Upper lobe of right lung (tissue), 1 donor: Measurements from ENCODE around the gene LAMB1. TPM values are rescaled to one million over a fixed set of nuclear protein-coding genes. Genes with fewer than 3 reads are reported as not detected.
"Not testable (repeated sequence)": the region's sequence is repeated elsewhere in the genome, so short reads cannot be mapped to it uniquely, and the experiment has no call there.

Experiments
- ATAC-seq: fragments of 200-7000 bp; cut with Tn5 transposase; one replicate; pipeline ENCODE4 v1.9.1; 2020; ENCODE audit warnings: mild to moderate bottlenecking, moderate library complexity
- DNase-seq: peaks from one replicate; pipeline ENCODE4 v3.0.0-alpha.2; 2020
- H3K27ac ChIP-seq: fragments of 200-600 bp; one replicate; pipeline ENCODE4 v1.8.0; 2022
- H3K27me3 ChIP-seq: fragments of 200-600 bp; one replicate; pipeline ENCODE4 v1.8.0; 2022; ENCODE audit warnings: mild to moderate bottlenecking
- H3K36me3 ChIP-seq: fragments of 200-600 bp; one replicate; pipeline ENCODE4 v1.8.0; 2022
- H3K4me1 ChIP-seq: fragments of 200-600 bp; one replicate; pipeline ENCODE4 v1.8.0; 2022
- H3K4me3 ChIP-seq: fragments of 200-600 bp; one replicate; pipeline ENCODE4 v1.8.0; 2022; ENCODE audit warnings: mild to moderate bottlenecking
- H3K9me3 ChIP-seq: fragments of 200-600 bp; one replicate; pipeline ENCODE4 v1.8.0; 2022
- CTCF ChIP-seq: fragments of 200-600 bp; IDR thresholded peaks from one replicate; pipeline ENCODE4 v1.8.0; 2022; ENCODE audit warnings: antibody characterized with exemption
- intact Hi-C: fragments of 100-400 bp; cut with DNase I; formaldehyde crosslinking; loops from one replicate; pipeline ENCODE4 v1.11.0; 2022
- total RNA-seq: library from RNA; stranded (reverse); fragmentation: NEBNext Ultra II Directional; extraction: Animal tissue kit (Norgen Biotek cat#: 25700); gene quantifications from one replicate; pipeline ENCODE4 v1.2.1, GENCODE V29; 2021
- donor health status: DM: no; HTN: yes; CAD: no; lungs with severe emphysema.

LAMB1 gene
- total RNA-seq, 1 donor from 2014 or later: 156 TPM

GRCh38 chr7:107890493-107890961 lies 112.4 kb downstream of the LAMB1 start:
- intact Hi-C loops: no loop called here
- no peak for DNase-seq
- ATAC-seq: no peak
- H3K27ac ChIP-seq: peak overlapping the region; percentile 96
- TF ChIP-seq CTCF: no peak
- H3K4me1 ChIP-seq: peaks cover 26% of the 10 kb centered on the region
- H3K36me3 ChIP-seq: peaks cover 11% of the 10 kb centered on the region
- no peaks in the 10 kb centered on the region for H3K27me3 ChIP-seq
- H3K9me3 ChIP-seq: no peaks in the 10 kb centered on the region
- H3K4me3 ChIP-seq: peak overlapping the region; percentile 75

DNA sequence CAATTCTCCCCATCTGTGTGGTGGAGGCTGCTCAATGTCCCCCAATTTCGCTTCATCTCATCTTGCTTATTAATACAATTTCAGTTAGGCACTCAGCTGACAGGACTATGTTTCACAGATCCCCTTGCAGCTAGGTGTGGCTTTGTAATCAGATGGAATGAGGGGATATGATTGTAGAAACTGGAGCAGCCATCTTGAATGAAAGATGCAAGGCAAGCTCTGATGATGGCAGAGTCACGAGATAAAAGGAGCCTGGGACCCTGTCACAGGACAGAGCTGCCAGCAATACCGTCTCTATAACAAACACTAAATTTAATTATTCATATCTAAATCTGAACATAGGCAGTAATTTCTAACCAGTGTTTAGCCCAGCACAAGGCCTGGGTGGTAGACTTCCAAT lies 113.0 kb downstream of the LAMB1 start:
- Histone ChIP-seq H3K36me3 (peaks cover 6% of the 10 kb centered on the region), H3K4me3 (no peak overlapping the region), H3K27me3 (no peaks in the 10 kb centered on the region), H3K4me1 (peaks cover 26% of the 10 kb centered on the region), H3K9me3 (no peaks in the 10 kb centered on the region), H3K27ac (peak overlapping the region; percentile 96)
- DNase-seq: no peak
- no peak for ATAC-seq
- no peak for TF ChIP-seq CTCF
- intact Hi-C loops: no loop called here

- intact Hi-C loops, DNase-seq, ATAC-seq: not testable (repeated sequence)
Measured at GRCh38 chr7:107887827-107888226, 115.1 kb downstream of the LAMB1 start.

DNA sequence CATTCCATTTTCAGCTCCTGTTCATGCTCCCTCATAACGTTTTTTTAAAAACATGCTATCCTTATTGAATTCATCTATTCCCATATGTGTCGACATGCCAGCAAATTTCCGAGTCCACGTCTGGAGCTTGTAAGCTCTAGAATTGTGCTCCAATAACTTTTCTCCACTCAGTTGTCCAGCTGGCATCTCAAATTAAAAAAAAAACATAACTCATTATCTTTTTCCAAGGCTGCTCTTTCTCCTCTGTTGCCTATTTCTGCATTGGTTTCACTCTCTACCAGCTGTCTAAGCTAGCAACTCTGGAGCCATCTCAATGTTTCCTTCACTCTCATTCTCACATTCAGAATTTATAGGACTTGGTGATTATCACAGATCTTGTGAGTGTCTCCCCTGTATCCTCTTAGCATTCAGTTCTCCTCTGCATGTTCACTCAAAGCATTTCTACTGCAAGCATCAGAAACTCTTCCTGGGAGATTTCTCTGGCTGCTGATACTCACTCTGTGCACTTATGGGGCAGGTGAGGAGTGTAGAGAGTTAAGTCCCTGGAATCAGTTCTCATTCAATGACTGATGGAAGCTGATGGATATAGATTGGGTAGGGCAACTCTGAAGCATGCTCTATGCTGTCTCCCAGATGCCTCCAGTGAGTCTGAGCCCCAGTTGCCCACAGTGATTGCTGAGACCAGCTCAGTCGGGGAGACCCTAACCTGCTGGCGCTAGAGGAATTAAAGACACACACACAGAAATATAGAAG lies 118.7 kb downstream of the LAMB1 start:
- H3K36me3 ChIP-seq: no peaks in the 10 kb centered on the region
- no peaks in the 10 kb centered on the region for H3K9me3 ChIP-seq
- no peak for DNase-seq
- no peak for TF ChIP-seq CTCF
- no peak overlapping the region for H3K4me3 ChIP-seq
- no peaks in the 10 kb centered on the region for H3K4me1 ChIP-seq
- intact Hi-C loops: no loop called here
- no peaks in the 10 kb centered on the region for H3K27me3 ChIP-seq
- H3K27ac ChIP-seq: no peak overlapping the region
- no peak for ATAC-seq

More at GRCh38 chr7:107887827-107888226, 115.1 kb downstream of the LAMB1 start:
- H3K9me3 ChIP-seq, H3K27me3 ChIP-seq, H3K36me3 ChIP-seq, H3K4me3 ChIP-seq, H3K27ac ChIP-seq: not testable (repeated sequence)
- peaks cover 17% of the 10 kb centered on the region for H3K4me1 ChIP-seq

GRCh38 chr7:107882766-107883165 lies 120.2 kb downstream of the LAMB1 start:
- ATAC-seq (no peak), DNase-seq (no peak)
- Histone ChIP-seq H3K27me3 (no peaks in the 10 kb centered on the region), H3K27ac (no peak overlapping the region), H3K4me3 (no peak overlapping the region), H3K9me3 (no peaks in the 10 kb centered on the region), H3K36me3 (no peaks in the 10 kb centered on the region), H3K4me1 (no peaks in the 10 kb centered on the region)
- intact Hi-C loops: no loop called here
- no peak for TF ChIP-seq CTCF

DNA sequence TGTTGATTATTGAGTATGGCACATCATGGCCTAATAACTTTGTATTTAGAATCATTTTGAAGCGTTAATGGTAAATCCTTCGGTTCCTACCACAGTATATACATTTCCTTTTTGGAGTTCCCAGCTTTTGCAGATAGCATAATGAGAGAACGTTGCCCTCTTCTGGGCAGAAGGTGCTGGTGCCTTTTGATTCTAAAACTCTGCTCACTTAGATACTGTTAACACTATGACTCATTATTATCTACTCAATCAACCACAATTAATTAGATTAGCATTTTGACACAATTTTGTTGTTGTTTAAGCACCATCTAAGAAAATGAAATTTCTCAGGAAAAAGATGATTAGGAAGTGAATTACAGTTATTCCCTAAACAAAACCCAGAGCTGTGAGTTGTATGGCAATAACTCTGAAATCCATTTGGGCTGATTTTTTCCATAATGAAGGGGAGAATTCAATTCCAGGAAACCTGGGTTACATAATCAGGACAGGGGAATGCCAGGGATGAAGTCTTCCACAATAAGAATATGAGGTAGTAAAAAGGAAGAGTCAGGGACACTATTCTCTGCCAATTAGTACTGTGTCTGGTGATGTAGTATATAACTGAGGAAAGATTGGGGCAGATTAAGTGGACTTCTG lies 123.4 kb downstream of the LAMB1 start:
- no peak for DNase-seq
- intact Hi-C loops: loop anchor here (10.0 kb wide), 1 partner anchor 135 kb away; the partner anchor contains the start of gene CBLL1

More for the DNA sequence above, 123.4 kb downstream of the LAMB1 start:
- no peak overlapping the region for H3K4me3 ChIP-seq
- peak; percentile 82 for ATAC-seq
- H3K27me3 ChIP-seq: no peaks in the 10 kb centered on the region
- H3K36me3 ChIP-seq: no peaks in the 10 kb centered on the region
- peaks cover 12% of the 10 kb centered on the region for H3K4me1 ChIP-seq
- H3K9me3 ChIP-seq: no peaks in the 10 kb centered on the region
- peak; percentile 78 for TF ChIP-seq CTCF
- H3K27ac ChIP-seq: no peak overlapping the region
